DMS153 (cell line): ENCODE data around the gene RTL10.

ENCODE experiments used
- DNase-seq: peaks from one replicate; lab custom pipeline; 2025; lab: John Stamatoyannopoulos, UW

The RTL10 gene

DNA sequence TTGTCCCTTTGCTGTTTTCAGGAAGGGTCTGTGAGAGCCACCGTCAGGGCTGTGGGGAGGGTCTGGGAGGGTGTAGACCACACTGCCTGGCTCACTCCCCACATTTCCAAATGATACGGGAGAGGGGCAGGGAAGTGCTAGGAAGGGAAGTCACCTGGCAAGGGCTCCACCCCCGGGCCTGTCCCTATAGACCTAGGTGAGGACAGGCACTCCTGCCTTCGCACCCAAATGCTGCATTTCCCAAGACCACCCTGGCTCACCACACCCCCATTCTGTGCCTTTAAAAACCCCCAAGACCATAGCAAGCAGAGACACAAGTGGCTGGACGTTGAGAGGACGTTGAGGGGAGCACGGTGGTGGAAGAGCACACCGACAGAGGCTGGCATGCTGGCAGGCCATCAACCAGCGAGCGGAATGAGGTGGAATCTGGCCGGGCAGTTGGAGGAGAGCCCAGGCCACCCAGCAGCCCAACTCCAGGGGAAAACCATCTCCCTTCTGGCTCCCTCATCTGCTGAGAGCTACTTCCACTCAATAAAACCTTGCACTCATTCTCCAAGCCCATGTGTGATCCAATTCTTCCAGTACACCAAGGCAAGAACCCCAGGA is 45.7 kb downstream of the RTL10 start:
- DNase-seq, result no peak

DNA sequence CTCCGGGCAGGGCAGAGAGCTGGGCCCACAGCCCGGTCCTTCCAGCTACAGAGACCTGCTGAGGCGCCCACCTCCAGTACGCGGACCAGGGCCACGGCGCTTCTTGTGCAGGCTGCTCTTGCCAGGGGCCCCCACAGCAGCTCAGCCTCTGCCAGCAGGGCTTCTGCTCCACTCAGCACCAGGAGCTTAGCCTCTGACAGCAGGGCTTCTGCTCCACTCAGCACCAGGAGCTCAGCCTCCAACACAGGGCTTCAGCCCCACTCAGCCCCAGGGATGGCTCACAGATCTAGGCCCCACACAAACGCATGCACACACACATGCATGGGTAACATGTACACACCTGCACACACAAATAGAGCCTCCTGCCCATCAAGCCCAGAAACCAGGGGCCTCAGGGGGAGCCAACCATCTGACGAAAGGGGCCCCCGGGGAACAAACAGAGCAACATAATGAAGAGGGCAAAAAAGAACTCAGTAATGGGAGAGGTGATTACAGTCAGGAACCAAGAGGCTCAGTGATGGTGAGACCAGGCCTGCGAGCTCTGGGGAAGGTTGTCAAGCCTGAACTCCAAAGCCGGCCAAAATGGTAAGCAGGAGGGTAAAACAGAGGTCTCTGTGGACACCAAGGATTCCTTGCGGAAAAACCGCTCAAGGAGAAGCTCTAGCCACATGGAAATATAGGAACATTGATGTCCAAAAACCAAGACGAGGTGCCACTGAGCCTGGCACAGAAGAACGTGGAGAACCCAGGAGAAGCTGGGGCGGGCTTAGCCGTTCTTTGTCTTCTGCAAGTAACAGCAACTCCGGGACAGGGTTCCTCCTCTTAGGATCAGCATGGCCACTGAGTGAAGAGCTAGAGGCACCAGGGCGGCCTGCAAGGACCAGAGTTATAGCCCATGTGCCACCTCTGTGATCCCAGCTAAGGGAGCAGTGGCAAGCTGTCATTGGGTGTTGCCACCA is 46.5 kb downstream of the RTL10 start:
- no peak for DNase-seq

DNA sequence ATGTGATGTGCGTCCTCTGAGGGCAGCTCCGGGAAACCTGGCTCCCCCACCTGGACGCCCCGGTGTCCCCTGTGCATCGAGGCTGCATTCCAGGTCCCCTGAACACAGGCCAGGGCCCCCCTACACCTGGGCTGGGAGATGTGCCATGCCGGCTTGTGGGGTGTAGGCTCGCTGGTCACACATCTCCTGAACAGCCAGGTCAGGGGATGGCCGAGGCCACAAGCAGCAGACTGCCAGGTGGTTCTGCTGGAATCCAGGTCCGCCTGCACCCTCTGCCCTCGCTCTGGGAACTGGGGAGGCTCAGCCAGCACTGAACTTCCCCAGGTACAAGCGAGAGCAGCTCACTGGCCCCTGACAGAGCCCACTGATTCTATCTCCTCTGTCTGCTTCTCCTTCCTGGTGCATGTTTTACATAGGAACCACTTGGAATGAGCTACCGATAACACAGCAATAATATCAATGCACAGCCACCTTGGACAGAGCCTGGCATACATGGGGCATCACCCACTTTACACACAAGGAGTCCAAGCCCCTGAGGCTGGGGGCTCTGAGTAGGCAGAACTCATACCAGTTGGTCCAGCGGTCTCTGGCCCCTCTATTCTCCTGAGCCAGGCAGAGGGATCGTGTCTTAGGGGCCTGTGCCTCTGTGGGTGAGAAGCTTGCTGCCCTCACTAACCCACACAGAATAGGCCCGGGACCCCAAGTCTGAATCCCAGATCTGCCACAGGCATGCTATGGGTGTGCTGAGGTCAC is 47.3 kb downstream of the RTL10 start:
- no peak for DNase-seq

DNA sequence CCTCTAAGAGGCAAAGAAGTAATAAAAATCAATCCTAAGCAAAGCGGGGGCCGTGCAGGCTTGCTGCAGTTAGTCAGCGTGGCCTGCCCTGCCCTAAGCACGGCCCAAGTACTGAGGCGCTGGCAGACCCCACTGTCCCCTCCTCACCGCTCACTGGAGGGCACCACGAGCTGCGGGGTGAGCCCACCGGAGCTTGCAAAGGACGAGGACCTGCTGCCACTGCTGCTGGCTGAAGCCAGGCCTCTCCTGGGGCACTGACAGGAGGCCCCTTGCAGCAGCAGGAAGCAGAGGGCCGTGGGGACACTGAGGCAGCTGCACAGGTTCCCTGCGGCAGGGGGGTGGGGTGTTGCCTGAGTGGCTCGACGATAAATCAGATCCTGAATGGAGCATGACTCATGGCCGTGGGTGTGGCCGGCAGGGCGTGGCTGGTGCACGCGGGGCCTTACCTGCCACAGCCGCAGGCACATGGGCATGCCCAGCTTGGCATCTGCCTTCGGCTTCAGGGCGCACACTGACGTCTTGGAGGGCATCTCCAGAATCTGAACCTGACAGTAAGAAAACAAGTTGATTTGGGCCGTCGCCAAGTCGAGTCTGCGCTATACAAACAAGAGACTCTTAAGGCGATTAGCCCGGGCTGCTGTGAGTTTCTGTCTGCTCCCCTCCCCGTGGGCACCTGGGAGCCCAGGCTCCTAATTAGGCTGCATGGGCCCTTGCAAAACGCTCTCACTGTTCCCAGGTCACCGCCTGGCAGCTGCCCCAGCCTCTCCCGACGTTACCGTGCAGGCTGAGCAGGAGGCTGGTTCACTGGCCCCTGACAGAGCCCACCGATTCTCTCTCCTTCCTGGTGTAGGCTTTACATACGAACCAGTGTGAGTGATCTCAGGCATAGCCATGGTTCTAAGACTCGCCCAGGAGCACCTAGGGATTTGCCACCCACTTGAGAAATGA is 48.2 kb downstream of the RTL10 start:
- peak; percentile 31 for DNase-seq

GRCh38 chr22:19805821-19806212 is 48.9 kb downstream of the RTL10 start:
- DNase-seq, result no peak
